ENCODE measurements around the gene CCDC51. TPM values are rescaled to one million over a fixed set of nuclear protein-coding genes. Genes with fewer than 3 reads are reported as not detected.

CCDC51 gene
- total RNA-seq, 1 experiment from 2014 or later, result 59.5 TPM

GRCh38 chr3:48431224-48432029, 8.5 kb downstream of the CCDC51 start:
- Mint-ChIP-seq H3K4me3 (ENCODE audit: unreplicated experiment) (peak overlapping the region; percentile 98), H3K9me3 (ENCODE audit: unreplicated experiment) (no peaks in the 10 kb centered on the region), H3K36me3 (ENCODE audit: insufficient read depth, unreplicated experiment) (peaks cover 70% of the 10 kb centered on the region), H3K4me1 (ENCODE audit: low read depth, unreplicated experiment) (peaks cover 48% of the 10 kb centered on the region), H3K27ac (ENCODE audit: unreplicated experiment) (no peak overlapping the region), H3K27me3 (ENCODE audit: insufficient read depth, unreplicated experiment) (no peaks in the 10 kb centered on the region)
- H3K9me3 ChIP-seq, result no peaks in the 10 kb centered on the region
- intact Hi-C loops (cut with micrococcal nuclease; ENCODE audit: unreplicated experiment), result no loop called here
- BruUV-seq (replicated peaks), result no TSS peak
- POLR2A ChIA-PET, result interaction anchor here (0.6 to 1.3 kb wide), 5 partner anchors 8 to 286 kb away, joined by 3 to 10 read pairs (median 4); partner anchors contain the start of genes ATRIP, CCDC51, CDC25A and IP6K2
- no peak for TF ChIP-seq CTCF (IDR thresholded peaks at IDR 0.05; ENCODE audit: insufficient read depth in 1 of 2, low read depth in 1 of 2, low read length in 1 of 2, severe bottlenecking in 1 of 2, unreplicated experiment in 1 of 2)
- CTCF ChIA-PET, result interaction anchor here (0.8 to 6.2 kb wide), 4 partner anchors 8 to 31 kb away, joined by 3 to 405 read pairs (median 6); partner anchors contain the start of gene CCDC51
- H3K4me1 ChIP-seq, result peaks cover 77% of the 10 kb centered on the region
- DNase-seq, result no peak
- no peaks in the 10 kb centered on the region for H3K27me3 ChIP-seq (replicated peaks; ENCODE audit: control insufficient read depth, insufficient read depth, low read length)
- H3K36me3 ChIP-seq (ENCODE audit: control insufficient read depth, insufficient read depth, low read length), result peaks cover 6% of the 10 kb centered on the region
- no peak overlapping the region for H3K4me3 ChIP-seq (ENCODE audit: low read depth, low read length)

DNA sequence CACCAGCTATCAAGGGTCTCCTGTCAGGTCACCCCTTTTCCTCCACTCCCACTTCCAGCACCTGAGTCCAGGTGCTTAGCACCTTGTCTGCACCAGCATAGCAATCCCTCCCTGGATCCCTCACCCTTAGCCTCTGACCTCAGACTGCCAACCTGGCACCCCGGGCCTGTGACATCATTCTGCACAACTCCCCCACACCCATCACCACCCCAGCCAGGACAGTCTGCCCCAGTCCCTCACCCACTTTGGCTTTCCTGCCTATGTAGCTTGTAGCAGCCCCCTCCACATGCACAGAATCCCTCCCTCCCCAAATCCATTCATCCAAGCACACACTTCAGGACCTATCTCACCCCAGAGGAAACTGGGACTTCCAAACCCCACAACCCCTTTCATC, 9.2 kb downstream of the CCDC51 start:
- CTCF ChIA-PET, result interaction anchor here (1.6 kb wide), 1 partner anchor 30 kb away, joined by 8 read pairs; no protein-coding TSS in a partner anchor
- H3K4me1 Mint-ChIP-seq (ENCODE audit: low read depth, unreplicated experiment), result peaks cover 52% of the 10 kb centered on the region
- BruUV-seq (replicated peaks), result no TSS peak

More for the DNA sequence above, 9.2 kb downstream of the CCDC51 start:
- H3K4me3 Mint-ChIP-seq (ENCODE audit: unreplicated experiment), result peak overlapping the region; percentile 98
- intact Hi-C loops (cut with micrococcal nuclease; ENCODE audit: unreplicated experiment), result loop anchor here (1.0 kb wide), 1 partner anchor 198 kb away; no protein-coding TSS in a partner anchor
- DNase-seq, result no peak
- POLR2A ChIA-PET, result interaction anchor here (0.6 to 2.8 kb wide), 4 partner anchors 9 to 286 kb away, joined by 3 to 12 read pairs (median 6); partner anchors contain the start of genes ATRIP, CCDC51, IP6K2 and TMA7
- peaks cover 75% of the 10 kb centered on the region for H3K36me3 Mint-ChIP-seq (ENCODE audit: insufficient read depth, unreplicated experiment)
- no peaks in the 10 kb centered on the region for H3K27me3 ChIP-seq (replicated peaks; ENCODE audit: control insufficient read depth, insufficient read depth, low read length)
- H3K27ac Mint-ChIP-seq (ENCODE audit: unreplicated experiment), result no peak overlapping the region
- H3K4me1 ChIP-seq, result peaks cover 77% of the 10 kb centered on the region
- H3K9me3 Mint-ChIP-seq (ENCODE audit: unreplicated experiment), result no peaks in the 10 kb centered on the region
- peak overlapping the region; percentile 84 for H3K4me3 ChIP-seq (ENCODE audit: low read depth, low read length)
- peaks cover 6% of the 10 kb centered on the region for H3K36me3 ChIP-seq (ENCODE audit: control insufficient read depth, insufficient read depth, low read length)
- no peak for TF ChIP-seq CTCF (IDR thresholded peaks at IDR 0.05; ENCODE audit: insufficient read depth in 1 of 2, low read depth in 1 of 2, low read length in 1 of 2, severe bottlenecking in 1 of 2, unreplicated experiment in 1 of 2)
- H3K27me3 Mint-ChIP-seq (ENCODE audit: insufficient read depth, unreplicated experiment), result no peaks in the 10 kb centered on the region
- H3K9me3 ChIP-seq, result no peaks in the 10 kb centered on the region
